ENCODE results near the gene IQGAP2.

The IQGAP2 gene

DNA sequence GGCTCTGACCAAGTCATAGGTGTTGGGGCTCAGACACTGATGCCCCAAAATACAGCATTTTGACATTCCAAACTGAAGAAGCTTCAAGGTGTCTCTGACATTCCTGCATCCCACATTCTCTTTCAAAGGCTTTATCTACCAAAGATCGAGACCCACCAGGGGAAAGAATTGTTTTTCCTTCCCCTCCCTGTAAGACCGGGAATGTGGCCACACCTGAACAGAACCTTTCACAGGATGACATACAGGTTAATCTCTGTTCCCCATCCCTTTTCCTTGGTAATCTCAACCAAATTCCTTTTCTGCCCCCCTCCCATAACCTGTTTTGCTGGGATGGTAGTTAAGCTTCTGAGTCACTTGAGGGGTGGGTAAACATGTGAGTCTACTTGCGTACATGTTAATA is 72.3 kb downstream of the IQGAP2 start:
- DNase-seq (ENCODE audit: low read depth in 2 of 2), result no peak

DNA sequence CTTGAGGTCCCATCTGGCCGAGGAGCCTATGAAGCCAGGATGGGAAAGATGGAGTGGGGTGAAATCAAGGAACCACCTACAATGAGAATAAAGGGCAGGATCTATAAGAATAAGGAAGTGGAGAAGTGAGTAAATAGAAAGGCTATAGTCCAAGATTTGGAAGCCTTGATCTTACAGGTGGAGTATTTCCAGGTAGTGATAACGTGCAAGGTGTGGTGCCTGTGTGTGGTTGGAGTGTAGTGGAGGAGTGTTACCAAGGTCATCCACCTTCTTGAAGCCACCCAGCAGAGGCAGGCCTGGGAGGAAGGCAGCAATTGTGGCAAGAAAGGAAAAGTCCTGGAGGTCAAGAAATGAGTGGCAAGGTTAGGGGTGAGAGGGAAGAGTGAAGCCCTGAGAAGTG is 72.9 kb downstream of the IQGAP2 start:
- no peak for DNase-seq (ENCODE audit: low read depth in 2 of 2)

DNA sequence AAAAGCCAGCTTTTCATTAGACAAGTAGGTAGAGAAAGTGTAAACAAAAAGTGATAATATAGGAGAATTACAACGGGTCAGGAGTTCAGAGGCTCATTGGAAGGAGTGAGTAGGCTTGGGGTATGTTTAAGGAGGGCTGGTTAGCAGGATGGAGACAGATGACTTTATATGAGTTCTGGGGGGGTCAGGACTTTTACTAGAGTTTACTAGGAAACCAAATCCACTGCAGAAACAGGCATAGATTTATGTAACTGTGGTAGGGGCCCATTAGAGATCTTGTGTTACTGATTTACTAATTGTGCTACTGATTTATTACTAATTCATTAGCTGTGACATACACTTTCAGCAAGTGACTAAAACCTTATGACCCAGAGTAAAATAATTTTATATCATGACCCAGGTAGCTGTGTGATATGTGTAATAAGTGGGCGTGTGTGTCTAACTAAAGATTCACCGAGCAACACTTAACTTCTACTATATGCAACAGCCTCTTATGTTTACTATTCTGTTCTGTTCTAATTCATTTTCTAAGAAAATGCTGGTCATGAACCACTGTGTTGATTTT is 73.5 kb downstream of the IQGAP2 start:
- DNase-seq (ENCODE audit: low read depth in 2 of 2), result no peak

DNA sequence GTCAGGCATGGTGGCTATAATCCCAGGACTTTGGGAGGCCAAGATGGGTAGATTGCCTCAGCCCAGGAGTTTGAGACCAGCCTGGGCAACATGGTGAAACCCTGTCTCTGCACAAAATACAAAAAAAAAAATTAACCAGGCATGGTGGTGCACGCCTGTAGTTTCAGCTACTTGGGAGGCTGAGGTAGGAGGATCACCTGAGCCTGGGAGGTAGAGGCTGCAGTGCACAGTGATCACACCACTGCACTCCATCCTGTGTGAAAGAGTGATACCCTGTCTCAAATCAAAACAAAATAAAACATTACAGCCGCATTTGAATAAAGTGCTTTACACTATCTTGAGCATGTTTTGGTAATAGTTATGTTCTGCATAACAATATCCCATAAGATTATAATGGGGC is 74.0 kb downstream of the IQGAP2 start:
- no peak for DNase-seq (ENCODE audit: low read depth in 2 of 2)

DNA sequence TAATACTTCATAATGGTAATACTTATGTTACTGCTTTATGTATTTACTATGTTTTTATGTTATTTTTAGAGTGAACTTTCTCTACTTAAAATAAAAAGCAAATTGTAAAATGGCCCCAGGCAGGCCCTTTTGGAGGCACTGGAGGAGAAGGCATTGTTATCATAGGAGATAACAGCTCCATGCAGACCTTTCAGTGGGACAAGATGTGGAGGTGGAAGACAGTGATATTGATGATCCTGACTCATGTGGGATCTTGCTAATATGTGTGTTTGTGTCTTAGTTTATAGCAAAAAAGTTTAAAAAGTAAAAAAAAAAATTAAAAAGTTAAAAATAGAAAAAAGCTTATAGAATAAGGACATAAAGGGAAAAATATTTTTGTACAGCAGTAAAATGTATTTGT is 74.5 kb downstream of the IQGAP2 start:
- no peak for DNase-seq (ENCODE audit: low read depth in 2 of 2)

DNA sequence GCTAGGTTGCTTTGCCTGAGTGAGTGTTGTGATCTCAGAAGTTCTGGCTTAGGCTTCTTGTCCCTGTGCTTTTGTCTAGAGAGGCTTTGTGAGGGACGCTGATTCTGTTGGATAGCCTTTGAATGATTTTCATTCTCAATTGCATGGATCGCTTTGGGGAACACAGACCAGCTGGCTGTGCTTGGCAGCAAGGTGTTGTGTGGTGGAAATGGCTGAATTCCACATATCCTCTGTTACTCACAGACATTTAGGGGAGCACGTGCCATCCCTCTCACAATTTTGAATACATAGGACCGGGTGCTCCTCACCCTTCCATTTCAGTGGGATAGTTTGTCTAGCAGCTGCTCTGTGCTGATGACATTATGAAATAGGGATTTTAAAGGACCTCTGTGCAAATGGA is 76.2 kb downstream of the IQGAP2 start:
- DNase-seq (ENCODE audit: low read depth in 2 of 2), result no peak

DNA sequence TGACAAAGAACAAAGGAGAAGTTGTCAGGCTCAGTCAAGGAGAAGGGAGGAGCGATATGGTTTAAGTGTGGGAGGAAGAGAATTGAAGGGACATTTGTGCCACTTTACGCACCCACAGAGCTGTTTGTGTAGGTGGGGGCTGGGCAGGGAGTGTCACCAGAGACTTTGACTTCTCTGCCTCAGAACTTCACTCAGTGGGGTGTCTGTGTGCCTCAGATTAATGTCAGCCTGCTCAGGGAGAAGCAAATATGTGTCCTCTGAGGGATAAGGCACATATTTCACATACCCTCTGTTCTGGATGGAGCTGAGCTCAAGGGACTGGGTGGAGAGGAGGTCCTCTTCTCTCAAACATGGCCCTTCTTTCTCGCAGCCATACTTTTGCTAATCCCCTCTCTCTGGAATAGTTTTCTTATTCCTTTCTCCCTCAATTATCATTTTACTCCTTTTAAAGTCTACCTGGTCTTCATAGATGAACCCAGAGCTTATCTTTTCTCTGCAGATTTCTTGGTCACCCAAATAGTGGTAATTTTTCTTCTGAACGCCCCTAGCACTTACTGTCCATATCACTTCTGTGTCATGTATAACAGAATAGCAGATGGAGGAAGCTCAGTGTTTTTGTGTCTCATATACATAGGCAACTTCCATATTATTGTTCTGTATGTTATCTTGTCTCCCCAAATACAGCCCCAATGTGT is 77.0 kb downstream of the IQGAP2 start:
- no peak for DNase-seq (ENCODE audit: low read depth in 2 of 2)

DNA sequence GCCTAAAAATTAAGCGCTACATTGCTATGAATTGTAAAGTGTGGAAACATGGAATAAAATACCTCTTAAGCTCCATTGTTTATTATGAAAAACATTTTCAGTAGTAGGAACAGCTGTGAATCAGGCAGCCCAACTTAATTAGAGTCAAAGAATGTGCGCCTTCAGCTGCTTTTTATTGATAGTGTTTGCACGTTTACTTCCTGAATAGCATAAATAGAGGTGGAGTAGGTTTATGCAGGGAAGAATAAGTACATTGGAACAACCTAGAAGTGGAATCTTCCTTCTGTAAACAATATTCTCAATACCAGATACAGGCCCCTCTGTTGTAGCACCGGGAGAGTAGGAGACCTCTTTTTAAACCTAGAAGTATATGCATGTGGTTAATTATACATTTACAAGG is 79.9 kb downstream of the IQGAP2 start:
- no peak for DNase-seq (ENCODE audit: low read depth in 2 of 2)

DNA sequence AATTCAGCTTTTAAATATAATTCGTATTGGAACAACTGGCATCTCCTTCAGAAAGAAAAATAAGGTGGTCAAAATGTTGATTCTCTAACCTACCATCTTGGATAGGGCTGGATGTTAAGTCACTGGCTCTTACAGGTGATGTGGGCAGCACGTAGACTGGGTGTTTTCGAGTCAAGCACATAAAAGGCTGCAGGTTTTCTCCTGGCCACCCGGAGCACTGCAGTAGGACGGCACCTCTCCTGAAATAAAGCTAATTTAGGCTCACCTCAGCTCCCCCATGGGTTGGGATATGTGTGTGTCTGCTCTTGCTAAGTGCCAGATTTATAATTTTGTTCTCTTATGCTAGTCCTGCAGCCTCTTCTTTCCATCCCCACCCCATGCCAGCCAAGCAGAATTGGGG is 80.3 kb downstream of the IQGAP2 start:
- no peak for DNase-seq (ENCODE audit: low read depth in 2 of 2)

DNA sequence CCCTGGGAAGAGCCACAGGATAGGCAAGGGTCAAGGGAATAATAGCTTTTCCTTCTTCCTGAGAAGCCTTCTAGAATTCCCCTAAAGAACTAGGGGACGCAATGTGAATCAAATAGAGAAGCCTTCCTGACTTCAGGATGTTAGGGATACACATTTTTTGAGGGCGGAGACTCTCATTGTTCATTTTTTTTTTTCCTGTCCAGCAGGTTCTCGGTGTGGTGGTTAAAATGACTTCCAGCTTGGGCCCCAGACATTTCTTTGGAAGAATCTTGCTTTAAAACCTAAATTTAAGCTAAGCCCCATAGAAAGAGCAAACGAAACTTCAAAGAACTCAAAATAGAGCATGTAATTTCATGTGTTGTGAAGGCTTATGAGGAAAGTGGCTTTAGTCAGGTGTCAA is 80.8 kb downstream of the IQGAP2 start:
- DNase-seq (ENCODE audit: low read depth in 2 of 2), result no peak

DNA sequence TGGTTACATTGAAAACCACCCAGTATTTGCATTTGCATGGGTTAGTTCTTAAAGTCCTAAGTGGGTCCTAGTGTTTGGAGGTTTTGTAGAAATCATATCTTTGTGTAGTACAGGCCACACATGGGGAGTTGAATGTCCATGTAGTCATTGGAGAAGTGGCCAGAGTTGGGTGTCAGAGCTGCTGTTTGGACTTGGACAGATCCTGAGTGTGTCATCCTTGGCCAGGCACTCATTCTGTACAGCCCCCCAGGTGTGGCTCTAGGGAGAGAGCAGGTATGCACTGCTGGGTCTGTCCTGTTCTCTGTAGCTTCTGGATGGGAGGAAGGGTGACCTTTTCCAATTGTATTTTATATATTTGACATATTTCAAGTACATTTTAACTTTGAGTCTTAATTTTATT is 82.4 kb downstream of the IQGAP2 start:
- no peak for DNase-seq (ENCODE audit: low read depth in 2 of 2)

DNA sequence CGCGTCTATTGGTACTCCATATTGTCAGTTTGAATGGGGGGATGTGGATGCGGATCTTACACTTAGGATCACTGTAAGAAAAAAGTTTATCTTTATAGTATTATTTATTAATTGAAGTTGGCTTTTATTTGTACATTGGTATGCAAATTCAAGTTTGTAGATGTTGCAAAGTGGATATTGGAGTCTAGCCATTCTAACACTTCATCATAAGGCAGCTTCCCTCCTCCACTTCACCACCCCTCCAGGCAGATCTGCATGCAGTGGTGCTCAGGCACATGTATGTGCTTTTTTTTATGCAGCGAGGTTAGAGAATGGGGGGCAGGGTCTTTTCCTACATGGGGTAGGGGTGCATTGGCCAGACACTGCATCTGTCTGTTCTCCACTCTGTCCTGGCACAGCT is 84.3 kb downstream of the IQGAP2 start:
- DNase-seq (ENCODE audit: low read depth in 2 of 2), result no peak

DNA sequence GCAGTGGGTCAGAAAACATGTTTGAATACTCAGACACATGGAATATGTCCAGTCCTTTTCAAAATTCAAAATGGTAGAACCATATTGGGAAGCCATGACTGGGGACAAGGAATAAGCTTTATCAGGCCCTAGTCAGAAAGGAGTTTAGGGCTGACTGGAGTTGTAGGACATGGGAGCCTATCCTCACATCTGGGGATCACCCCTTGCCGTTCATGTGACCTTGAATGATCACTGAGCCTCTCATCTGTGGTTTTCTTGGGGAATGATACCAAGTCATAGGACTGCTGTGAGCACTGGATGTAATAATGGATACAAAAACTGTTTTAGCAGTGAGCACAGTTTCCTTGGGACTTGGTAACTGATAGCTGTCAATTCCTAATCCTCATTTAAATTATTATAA is 84.7 kb downstream of the IQGAP2 start:
- no peak for DNase-seq (ENCODE audit: low read depth in 2 of 2)

DNA sequence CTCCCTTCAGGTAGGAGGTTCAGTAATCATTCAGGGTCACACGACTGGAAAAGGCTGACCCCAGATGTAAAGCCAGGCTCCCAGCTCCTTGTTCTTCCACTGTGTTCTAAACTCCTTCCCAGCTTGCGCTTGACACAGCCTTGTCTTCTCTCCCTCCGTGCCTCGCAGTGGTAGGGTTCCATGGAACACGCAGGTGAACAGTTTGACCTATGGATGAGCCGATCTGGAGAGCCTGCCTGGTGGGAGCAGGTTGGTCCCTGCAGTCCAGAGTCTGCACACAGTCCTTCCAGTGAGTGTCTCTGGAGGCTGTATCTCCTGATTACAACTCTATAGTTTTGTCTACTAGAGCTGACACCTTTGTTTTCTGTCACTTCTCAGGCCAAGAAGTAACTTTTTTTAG is 85.9 kb downstream of the IQGAP2 start:
- DNase-seq (ENCODE audit: low read depth in 2 of 2), result no peak

DNA sequence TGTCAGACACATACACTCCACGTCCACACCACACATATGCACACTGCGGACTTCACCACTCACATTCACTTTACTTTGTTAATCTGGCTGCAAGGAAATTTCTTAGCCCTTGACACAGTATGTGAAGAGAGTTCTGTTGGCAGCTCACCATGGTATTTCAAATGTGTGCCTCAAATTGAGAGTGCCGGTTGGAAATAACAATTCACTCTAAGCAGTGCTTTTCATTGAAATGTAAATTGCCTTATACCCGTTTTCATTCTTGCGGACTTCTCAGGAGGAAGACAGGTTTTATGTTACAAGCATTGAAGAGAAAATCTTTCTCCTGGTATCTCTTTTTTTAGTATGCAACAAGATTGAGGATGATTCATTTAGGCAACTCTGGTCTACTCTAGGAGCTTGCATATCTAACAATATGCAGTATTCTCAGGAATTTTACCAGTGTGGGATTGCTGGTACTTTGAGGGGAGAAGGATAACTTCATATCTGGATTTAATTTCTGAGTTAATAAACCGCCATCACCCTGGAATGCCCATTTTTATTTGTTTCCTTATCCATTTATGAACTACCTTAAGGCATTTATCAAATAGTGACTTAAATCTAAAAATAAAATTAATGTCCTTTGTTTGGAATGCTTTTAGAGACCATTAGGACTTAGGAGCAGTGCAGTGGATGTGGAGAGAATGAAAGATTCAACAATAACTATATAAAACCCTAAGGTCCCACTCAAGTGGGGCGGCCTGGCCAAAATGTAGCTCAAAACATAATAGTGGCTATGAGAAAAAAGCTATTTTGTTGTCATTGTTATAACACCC is 87.0 kb downstream of the IQGAP2 start:
- DNase-seq (ENCODE audit: low read depth in 2 of 2), result no peak

DNA sequence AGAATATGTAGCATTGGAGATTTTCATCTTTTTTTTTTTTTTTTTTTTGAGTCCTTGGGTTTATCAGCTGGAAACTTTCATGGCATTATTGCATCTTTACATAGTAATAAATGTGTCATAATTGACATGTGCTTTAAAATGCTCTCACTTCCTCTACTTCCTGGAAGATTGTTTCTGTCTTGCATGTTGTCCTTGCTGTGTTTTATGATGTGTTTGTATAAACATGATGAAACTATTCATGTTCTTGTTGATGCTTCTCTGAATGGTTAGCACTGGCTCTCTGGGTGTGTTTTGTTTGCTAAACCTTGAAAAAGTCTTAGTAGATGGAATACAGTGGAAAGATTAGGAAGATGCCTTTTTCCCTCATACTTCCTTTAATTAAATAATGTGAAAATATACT is 87.9 kb downstream of the IQGAP2 start:
- no peak for DNase-seq (ENCODE audit: low read depth in 2 of 2)

DNA sequence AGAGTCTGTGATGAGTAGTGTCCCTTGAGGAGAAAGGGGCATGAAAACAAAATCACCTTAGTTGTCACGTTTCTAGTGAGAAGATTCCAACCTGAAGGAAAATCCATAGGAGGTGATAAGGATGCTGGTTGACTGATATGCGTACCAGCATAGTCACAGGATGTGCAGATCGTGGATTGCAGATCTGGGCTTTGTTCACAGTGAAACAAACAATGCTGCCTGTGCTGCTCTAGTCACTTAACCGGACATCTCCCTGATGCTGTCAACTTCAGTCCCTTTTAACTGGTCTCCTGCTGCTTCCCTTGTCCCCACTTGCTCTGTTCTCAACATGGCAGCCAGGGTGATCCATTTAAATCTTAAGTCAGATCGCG is 89.7 kb downstream of the IQGAP2 start:
- DNase-seq (ENCODE audit: low read depth in 2 of 2), result no peak

DNA sequence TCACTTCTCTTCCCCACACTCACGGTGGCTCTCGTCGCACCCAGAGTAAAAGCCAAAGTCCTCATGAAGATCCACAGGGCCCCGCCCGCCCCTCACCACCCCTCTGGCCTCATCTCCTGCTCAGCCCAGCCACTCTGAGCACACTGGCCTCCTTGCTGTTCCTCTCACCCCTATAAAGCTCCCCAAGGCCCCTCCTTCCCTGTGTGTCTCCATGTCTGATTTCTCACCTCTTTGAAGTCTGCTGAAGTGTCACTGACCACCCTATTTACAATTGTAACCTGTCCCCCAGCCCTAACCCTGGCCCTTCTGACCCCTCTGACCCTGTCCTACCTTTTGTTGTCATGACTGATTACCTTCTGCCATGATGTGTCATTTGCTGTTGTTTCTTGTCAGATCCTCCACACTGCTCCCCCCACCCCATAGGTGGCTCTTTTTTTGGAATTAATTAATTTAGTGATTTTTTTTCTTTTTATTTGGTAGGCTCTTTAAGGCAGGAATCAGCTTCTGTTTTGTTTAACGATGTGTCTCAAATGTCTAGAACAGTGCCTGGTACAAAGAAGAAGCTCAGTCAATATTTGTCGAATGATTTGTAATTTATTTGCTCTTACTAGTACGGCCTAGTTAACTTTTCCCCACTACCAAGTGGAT is 90.2 kb downstream of the IQGAP2 start:
- no peak for DNase-seq (ENCODE audit: low read depth in 2 of 2)

DNA sequence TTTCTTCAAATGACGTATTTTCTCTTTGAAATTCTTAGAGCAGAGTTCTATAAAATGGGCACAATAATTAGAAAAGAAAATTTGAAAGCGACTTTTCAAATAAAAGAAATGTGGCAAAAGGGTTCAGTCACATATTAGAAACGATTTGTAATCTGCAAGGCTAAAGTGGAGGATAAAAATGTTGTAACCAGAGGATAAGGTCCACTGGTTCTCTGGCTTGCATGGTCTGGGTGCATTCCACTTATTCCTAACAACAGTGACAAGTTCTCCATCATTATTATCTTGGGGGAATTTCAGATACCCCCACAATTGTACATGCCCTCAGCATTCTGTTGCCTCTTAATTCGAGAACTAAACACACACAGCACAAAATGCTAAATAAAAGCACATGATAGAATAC is 91.1 kb downstream of the IQGAP2 start:
- no peak for DNase-seq (ENCODE audit: low read depth in 2 of 2)

DNA sequence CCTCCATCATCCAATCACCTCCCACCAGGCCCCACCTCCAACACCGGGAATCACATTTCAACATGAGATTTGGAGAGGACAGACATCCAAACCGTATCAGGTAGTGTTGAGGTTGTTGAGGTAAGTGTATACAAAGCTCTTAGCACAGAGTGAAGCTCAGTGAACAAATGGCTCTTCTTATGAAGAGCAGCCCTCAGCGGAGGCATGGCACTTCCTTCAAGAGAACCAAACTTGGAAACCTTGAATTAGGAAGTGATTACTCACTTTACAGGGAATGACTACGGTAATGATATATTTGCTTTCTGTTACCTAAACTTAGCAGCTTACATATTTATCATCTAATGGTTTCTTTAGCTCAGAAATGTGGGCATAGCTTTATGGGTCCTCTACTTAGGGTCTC is 92.8 kb downstream of the IQGAP2 start:
- no peak for DNase-seq (ENCODE audit: low read depth in 2 of 2)

DNA sequence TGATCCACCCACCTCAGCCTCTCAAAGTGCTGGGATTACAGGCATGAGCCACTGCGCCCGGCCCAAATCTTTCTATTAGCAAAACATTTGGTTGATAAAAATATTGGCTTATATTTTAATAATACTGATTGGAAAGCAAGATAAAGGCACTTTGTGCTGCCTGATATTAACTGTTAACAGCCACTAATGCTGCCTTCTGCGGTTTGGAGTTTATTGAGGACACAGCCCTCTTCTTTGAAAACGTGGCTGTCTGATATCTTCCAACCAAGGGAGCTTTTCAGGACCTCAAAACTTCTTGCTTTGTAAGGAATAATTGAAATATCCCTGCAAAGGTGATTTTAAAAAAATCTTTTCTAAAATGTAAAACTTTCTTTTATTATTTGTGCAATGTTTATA is 94.0 kb downstream of the IQGAP2 start:
- no peak for DNase-seq (ENCODE audit: low read depth in 2 of 2)

DNA sequence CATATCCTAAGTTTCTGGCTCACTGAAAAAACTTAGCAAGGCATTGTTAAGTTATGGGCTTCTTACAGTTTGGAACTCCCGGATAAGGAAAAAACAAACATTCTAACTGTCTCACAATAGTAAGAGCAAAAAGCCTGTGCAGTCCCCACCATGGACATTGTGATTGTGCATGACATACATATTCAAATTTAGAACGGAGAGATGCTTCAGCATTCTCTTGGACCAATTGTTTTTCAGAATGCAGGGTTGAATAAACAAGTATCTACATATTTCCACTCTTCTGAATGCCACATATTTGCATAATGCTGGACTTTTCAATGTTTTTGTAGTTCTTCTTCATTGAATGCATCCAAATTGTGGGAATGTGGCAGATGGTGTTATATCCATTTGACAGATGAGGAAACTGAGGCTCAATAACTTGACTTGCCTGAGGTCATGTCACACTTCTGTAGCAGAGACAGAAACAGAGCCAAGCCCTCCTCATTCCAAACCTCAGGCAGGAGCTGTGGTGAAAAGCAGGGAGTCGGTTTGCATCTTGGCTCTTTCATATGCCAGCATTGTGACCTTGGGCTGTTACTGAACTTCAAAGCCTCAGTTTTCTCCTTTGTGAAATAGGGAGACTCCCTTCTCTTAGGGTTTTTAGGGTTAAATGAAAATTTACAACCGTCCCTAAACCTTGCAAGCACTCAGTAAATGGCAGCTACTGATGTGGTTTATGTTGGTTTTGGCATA is 95.1 kb downstream of the IQGAP2 start:
- DNase-seq (ENCODE audit: low read depth in 2 of 2), result no peak

All from stimulated activated CD8-positive, alpha-beta memory T cell treated with anti-CD3 and anti-CD28 coated beads, Interleukin-7, amount 100 ng/mL, for 1 hour (primary cell).